Measurements from ENCODE around the gene DIRAS2.

DNA sequence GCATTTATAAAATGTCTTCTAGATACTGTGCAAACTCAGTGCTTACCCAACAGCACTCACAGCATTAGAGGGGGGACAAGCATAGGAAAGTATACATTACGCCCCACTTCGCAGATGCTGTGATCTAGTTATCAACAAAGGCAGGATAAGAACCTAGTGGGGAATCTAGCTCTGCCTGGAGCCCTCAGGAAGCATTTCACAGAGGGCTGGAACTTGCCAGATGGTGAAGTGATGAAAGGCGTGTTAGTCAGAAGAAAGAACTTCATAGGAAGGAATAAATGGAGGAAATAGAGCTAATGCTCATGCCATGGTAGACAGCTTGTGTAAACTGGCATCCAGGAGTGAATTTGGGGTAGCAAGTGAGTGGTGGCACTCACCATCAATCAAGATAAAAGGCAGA is 25.8 kb downstream of the DIRAS2 start:
- TF ChIP-seq, protein P1, sequence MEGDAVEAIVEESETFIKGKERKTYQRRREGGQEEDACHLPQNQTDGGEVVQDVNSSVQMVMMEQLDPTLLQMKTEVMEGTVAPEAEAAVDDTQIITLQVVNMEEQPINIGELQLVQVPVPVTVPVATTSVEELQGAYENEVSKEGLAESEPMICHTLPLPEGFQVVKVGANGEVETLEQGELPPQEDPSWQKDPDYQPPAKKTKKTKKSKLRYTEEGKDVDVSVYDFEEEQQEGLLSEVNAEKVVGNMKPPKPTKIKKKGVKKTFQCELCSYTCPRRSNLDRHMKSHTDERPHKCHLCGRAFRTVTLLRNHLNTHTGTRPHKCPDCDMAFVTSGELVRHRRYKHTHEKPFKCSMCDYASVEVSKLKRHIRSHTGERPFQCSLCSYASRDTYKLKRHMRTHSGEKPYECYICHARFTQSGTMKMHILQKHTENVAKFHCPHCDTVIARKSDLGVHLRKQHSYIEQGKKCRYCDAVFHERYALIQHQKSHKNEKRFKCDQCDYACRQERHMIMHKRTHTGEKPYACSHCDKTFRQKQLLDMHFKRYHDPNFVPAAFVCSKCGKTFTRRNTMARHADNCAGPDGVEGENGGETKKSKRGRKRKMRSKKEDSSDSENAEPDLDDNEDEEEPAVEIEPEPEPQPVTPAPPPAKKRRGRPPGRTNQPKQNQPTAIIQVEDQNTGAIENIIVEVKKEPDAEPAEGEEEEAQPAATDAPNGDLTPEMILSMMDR (IDR thresholded peaks at IDR 0.05): no peak
- no peak for TF ChIP-seq ZFX (IDR thresholded peaks at IDR 0.05; ENCODE audit: borderline replicate concordance)
